Loucy (cell line): Measurements from ENCODE around the gene MRPL47.

Source experiments
- H2AFZ ChIP-seq: fragments of 200-600 bp; sonication (generic); 2 replicates; pipeline ENCODE4 v1.6.0; 2016; ENCODE audit warnings: antibody characterized with exemption, mild to moderate bottlenecking, low read length, moderate library complexity
- H3F3A ChIP-seq: fragments of 200-600 bp; 2 replicates; pipeline ENCODE4 v1.6.0; 2016; ENCODE audit warnings: antibody characterized with exemption, low read depth, mild to moderate bottlenecking
- H3K27me3 ChIP-seq: fragments of 200-600 bp; sonication (generic); 2 replicates; pipeline ENCODE4 v1.6.1; 2014; ENCODE audit warnings: low read length, mild to moderate bottlenecking; ENCODE audit not compliant: insufficient read depth, poor library complexity, severe bottlenecking
- H3K36me3 ChIP-seq: fragments of 200-600 bp; sonication (generic); 2 replicates; pipeline ENCODE4 v1.6.1; 2016; ENCODE audit warnings: low read length; ENCODE audit not compliant: insufficient read depth
- H3K4me1 ChIP-seq: fragments of 200-600 bp; sonication (generic); 2 replicates; pipeline ENCODE4 v1.5.1; 2014; ENCODE audit warnings: low read length, mild to moderate bottlenecking; ENCODE audit not compliant: insufficient read depth, poor library complexity, severe bottlenecking
- H3K4me2 ChIP-seq: fragments of 200-600 bp; sonication (generic); 2 replicates; pipeline ENCODE4 v1.6.0; 2014; ENCODE audit warnings: antibody characterized with exemption, low read length, low read depth, mild to moderate bottlenecking; ENCODE audit not compliant: poor library complexity, severe bottlenecking
- H3K4me3 ChIP-seq: fragments of 200-600 bp; sonication (generic); 2 replicates; pipeline ENCODE4 v1.5.1; 2014; ENCODE audit warnings: low read length, mild to moderate bottlenecking, mixed read lengths; ENCODE audit not compliant: poor library complexity, severe bottlenecking
- H3K79me2 ChIP-seq: fragments of 200-600 bp; sonication (generic); 2 replicates; pipeline ENCODE4 v1.6.1; 2014; ENCODE audit warnings: low read length; ENCODE audit not compliant: insufficient read depth
- H3K9ac ChIP-seq: fragments of 200-600 bp; sonication (generic); 2 replicates; pipeline ENCODE4 v1.6.0; 2014; ENCODE audit warnings: mild to moderate bottlenecking, low read depth, low read length, moderate library complexity; ENCODE audit not compliant: poor library complexity, severe bottlenecking
- H3K9me2 ChIP-seq: fragments of 200-600 bp; sonication (generic); replicated peaks from 2 replicates; pipeline ENCODE4 v1.6.1; 2016; ENCODE audit warnings: low read depth, low read length, mixed read lengths
- H3K9me3 ChIP-seq: fragments of 200-600 bp; sonication (generic); 2 replicates; pipeline ENCODE4 v1.6.1; 2014; ENCODE audit warnings: mild to moderate bottlenecking, antibody characterized with exemption, low read length, low read depth; ENCODE audit not compliant: insufficient read depth
- H4K20me1 ChIP-seq: fragments of 200-600 bp; sonication (generic); 2 replicates; pipeline ENCODE4 v1.6.0; 2014; ENCODE audit warnings: antibody characterized with exemption, low read length, mild to moderate bottlenecking; ENCODE audit not compliant: insufficient read depth, poor library complexity, severe bottlenecking
- CTCF ChIP-seq: fragments of 200-600 bp; sonication (generic); conservative IDR thresholded peaks from 2 replicates; pipeline ENCODE4 v1.5.1; 2014; ENCODE audit warnings: mild to moderate bottlenecking, antibody characterized with exemption, low read length
- EZH2phosphoT487 ChIP-seq: fragments of 200-600 bp; IDR thresholded peaks from 2 replicates; pipeline ENCODE4 v1.6.1; 2018; ENCODE audit warnings: antibody characterized with exemption, mild to moderate bottlenecking, moderate library complexity, borderline replicate concordance

MRPL47 gene

GRCh38 chr3:179542375-179542774 lies 62.1 kb downstream of the MRPL47 start:
- Histone ChIP-seq H3K9me2 (no peaks in the 10 kb centered on the region), H3K79me2 (no peaks in the 10 kb centered on the region), H3K9ac (no peak overlapping the region), H3K27me3 (no peaks in the 10 kb centered on the region), H2AFZ (no peak overlapping the region), H3F3A (no peaks in the 10 kb centered on the region), H3K4me2 (no peak overlapping the region), H3K4me1 (no peaks in the 10 kb centered on the region), H3K4me3 (no peak overlapping the region), H3K36me3 (no peaks in the 10 kb centered on the region), H4K20me1 (no peaks in the 10 kb centered on the region), H3K9me3 (no peaks in the 10 kb centered on the region)
- no peak for TF ChIP-seq EZH2phosphoT487
- no peak for TF ChIP-seq CTCF

- H3K79me2 ChIP-seq, result no peaks in the 10 kb centered on the region
- H3K9me3 ChIP-seq, result no peaks in the 10 kb centered on the region
- no peak for TF ChIP-seq EZH2phosphoT487
- TF ChIP-seq CTCF, result no peak
- H3K4me2 ChIP-seq, result no peak overlapping the region
- H3K4me3 ChIP-seq, result no peak overlapping the region
- H3K36me3 ChIP-seq, result no peaks in the 10 kb centered on the region
- H3K27me3 ChIP-seq, result no peaks in the 10 kb centered on the region
- no peaks in the 10 kb centered on the region for H3K4me1 ChIP-seq
- H2AFZ ChIP-seq, result no peak overlapping the region
- H4K20me1 ChIP-seq, result no peaks in the 10 kb centered on the region
- H3K9ac ChIP-seq, result no peak overlapping the region
- H3F3A ChIP-seq, result no peaks in the 10 kb centered on the region
- H3K9me2 ChIP-seq, result no peaks in the 10 kb centered on the region
Measured at GRCh38 chr3:179541596-179541995, 62.8 kb downstream of the MRPL47 start.

- H2AFZ ChIP-seq, result no peak overlapping the region
- TF ChIP-seq EZH2phosphoT487 (no peak), CTCF (no peak)
- no peak overlapping the region for H3K4me2 ChIP-seq
- no peaks in the 10 kb centered on the region for H3F3A ChIP-seq
- no peaks in the 10 kb centered on the region for H3K27me3 ChIP-seq
- no peaks in the 10 kb centered on the region for H3K4me1 ChIP-seq
- no peaks in the 10 kb centered on the region for H3K9me2 ChIP-seq
- no peaks in the 10 kb centered on the region for H3K79me2 ChIP-seq
- H3K4me3 ChIP-seq, result no peak overlapping the region
- no peaks in the 10 kb centered on the region for H3K36me3 ChIP-seq
- no peaks in the 10 kb centered on the region for H4K20me1 ChIP-seq
- no peak overlapping the region for H3K9ac ChIP-seq
- H3K9me3 ChIP-seq, result no peaks in the 10 kb centered on the region
Measured at GRCh38 chr3:179541094-179541493, 63.3 kb downstream of the MRPL47 start.
